ENCODE measurements around the gene C2orf81.
A peak's percentile ranks its signal among the peaks of the same experiment; 100 is the strongest.
"Not testable (repeated sequence)": the region's sequence is repeated elsewhere in the genome, so short reads cannot be mapped to it uniquely, and the experiment has no call there.

Gene C2orf81

DNA sequence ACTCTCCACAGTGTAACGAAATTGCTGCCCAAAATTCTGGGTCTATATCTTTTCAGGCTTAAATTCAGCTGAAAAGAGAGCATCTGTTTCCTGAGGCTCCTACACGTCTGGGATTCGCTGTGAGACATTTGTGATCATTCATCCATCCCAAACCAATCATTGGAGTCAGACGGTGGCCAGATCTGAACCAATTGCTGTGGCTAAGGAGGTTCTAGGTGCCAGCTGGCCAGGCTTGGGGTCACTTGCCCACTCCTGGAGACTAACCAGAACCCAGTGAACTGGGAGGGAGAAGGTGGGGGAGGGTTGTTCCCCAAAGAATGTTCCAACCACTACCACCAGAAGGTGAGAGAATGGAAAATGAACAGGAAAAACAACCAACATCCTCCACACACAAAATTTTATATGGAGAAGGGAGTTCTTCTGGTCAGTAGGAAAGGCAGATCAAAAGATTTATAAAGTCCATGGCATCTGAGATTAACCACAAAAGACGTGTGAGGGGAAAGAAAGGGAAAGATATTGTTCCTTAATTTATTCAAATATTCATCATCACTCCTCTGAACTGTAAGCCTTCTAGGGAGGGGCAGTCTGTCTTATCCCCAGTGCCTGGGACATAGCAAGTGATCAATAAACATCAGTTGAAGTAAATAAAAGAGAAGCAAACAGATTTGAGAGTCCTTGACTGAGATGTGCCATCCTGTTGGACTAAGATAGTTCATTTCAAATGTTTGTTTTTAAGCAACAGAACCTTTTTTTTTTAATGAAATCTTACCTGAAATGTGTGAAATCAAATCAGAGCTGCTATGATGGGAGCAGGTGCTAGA is 23.3 kb upstream of the C2orf81 start:
- Histone ChIP-seq H3K9me3 (no peaks in the 10 kb centered on the region), H3K36me3 (no peaks in the 10 kb centered on the region), H3K4me1 (ENCODE audit: control insufficient read depth in 1 of 2, insufficient read depth in 1 of 2, low read depth in 1 of 2, low read length in 1 of 2) (peaks cover 14 to 19% of the 10 kb centered on the region in 2 experiments), H3K27ac (no peak overlapping the region), H3K4me3 (ENCODE audit: low read depth in 1 of 2, low read length in 1 of 2) (no peak overlapping the region), H3K27me3 (peaks cover 84% of the 10 kb centered on the region)
- TF ChIP-seq, protein P1, sequence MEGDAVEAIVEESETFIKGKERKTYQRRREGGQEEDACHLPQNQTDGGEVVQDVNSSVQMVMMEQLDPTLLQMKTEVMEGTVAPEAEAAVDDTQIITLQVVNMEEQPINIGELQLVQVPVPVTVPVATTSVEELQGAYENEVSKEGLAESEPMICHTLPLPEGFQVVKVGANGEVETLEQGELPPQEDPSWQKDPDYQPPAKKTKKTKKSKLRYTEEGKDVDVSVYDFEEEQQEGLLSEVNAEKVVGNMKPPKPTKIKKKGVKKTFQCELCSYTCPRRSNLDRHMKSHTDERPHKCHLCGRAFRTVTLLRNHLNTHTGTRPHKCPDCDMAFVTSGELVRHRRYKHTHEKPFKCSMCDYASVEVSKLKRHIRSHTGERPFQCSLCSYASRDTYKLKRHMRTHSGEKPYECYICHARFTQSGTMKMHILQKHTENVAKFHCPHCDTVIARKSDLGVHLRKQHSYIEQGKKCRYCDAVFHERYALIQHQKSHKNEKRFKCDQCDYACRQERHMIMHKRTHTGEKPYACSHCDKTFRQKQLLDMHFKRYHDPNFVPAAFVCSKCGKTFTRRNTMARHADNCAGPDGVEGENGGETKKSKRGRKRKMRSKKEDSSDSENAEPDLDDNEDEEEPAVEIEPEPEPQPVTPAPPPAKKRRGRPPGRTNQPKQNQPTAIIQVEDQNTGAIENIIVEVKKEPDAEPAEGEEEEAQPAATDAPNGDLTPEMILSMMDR (IDR thresholded peaks at IDR 0.05) = no peak

- not testable (repeated sequence) for H3K4me3 ChIP-seq (ENCODE audit: low read depth in 1 of 2, low read length in 1 of 2); H3K9me3 ChIP-seq; H3K27ac ChIP-seq; H3K36me3 ChIP-seq
- Histone ChIP-seq H3K4me1 (ENCODE audit: control insufficient read depth in 1 of 2, insufficient read depth in 1 of 2, low read depth in 1 of 2, low read length in 1 of 2) (peaks cover 14 to 19% of the 10 kb centered on the region in 2 experiments), H3K27me3 (peaks cover 100% of the 10 kb centered on the region)
Observed at GRCh38 chr2:74442483-74443297, 21.3 kb upstream of the C2orf81 start.

- Histone ChIP-seq H3K9me3 (no peaks in the 10 kb centered on the region), H3K36me3 (no peaks in the 10 kb centered on the region), H3K27ac (no peak within 1 kb of the TSS), H3K4me1 (ENCODE audit: control insufficient read depth in 1 of 2, insufficient read depth in 1 of 2, low read depth in 1 of 2, low read length in 1 of 2) (peaks cover 14 to 19% of the 10 kb centered on the region in 2 experiments), H3K27me3 (peaks cover 98% of the 10 kb centered on the region), H3K4me3 (ENCODE audit: low read depth in 1 of 2, low read length in 1 of 2) (peak within 1 kb of the TSS in 1 of 2 experiments; percentile 42)
- TF ChIP-seq, protein P1 (IDR thresholded peaks at IDR 0.05) = no peak
Observed at GRCh38 chr2:74441690-74442482, 20.5 kb upstream of the C2orf81 start, which contains the start of gene RTKN. Gene RTKN (minus strand): TSS chr2:74441937. CDS start chr2:74441816, 121 bp downstream.

DNA sequence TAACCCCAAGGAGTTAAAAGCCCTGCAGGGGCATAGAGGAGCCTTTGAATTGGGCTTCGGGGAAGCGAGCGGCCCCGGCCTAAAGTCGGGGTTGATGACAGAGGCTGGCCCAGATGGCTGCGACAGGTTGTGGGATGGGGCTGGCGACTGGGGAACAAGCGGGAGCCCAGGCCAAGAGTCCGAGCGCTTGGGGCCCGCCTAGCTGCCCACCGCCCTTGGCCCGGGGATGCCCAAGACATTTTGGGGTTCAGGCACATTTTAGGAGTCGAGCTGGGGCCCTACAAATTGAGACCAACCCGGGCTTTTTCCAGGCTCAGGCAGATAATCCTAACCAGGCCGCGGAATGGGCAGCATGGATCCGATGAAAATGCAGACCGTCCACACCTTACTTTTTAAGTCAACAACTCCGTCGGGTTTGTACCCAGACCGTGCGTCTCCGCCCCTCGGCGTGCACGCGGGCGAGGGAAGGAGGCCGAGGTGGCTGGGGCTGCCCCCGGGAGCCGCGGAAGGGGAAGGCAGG is 19.8 kb upstream of the C2orf81 start:
- peaks cover 14 to 19% of the 10 kb centered on the region in 2 experiments for H3K4me1 ChIP-seq (ENCODE audit: control insufficient read depth in 1 of 2, insufficient read depth in 1 of 2, low read depth in 1 of 2, low read length in 1 of 2)
- H3K9me3 ChIP-seq = no peaks in the 10 kb centered on the region
- H3K27ac ChIP-seq = no peak overlapping the region
- H3K4me3 ChIP-seq (ENCODE audit: low read depth in 1 of 2, low read length in 1 of 2) = peak overlapping the region in 1 of 2 experiments; percentile 42
- TF ChIP-seq, protein P1 (IDR thresholded peaks at IDR 0.05) = no peak
- peaks cover 91% of the 10 kb centered on the region for H3K27me3 ChIP-seq
- H3K36me3 ChIP-seq = no peaks in the 10 kb centered on the region

GRCh38 chr2:74440378-74441169 is 19.2 kb upstream of the C2orf81 start:
- Histone ChIP-seq H3K4me3 (ENCODE audit: low read depth in 1 of 2, low read length in 1 of 2) (peak overlapping the region in 1 of 2 experiments; percentile 20), H3K27ac (no peak overlapping the region), H3K4me1 (ENCODE audit: control insufficient read depth in 1 of 2, insufficient read depth in 1 of 2, low read depth in 1 of 2, low read length in 1 of 2) (peaks cover 14 to 19% of the 10 kb centered on the region in 2 experiments), H3K36me3 (no peaks in the 10 kb centered on the region), H3K27me3 (peaks cover 85% of the 10 kb centered on the region), H3K9me3 (no peaks in the 10 kb centered on the region)
- TF ChIP-seq, protein P1 (IDR thresholded peaks at IDR 0.05) = no peak

Data from neutrophil (primary cell).